Measurements from ENCODE around the gene NTNG2. TPM values are rescaled to one million over a fixed set of nuclear protein-coding genes. Genes with fewer than 3 reads are reported as not detected.

NTNG2 gene
- total RNA-seq, 1 experiment from 2014 or later: not detected

GRCh38 chr9:132200706-132201105, 38.8 kb downstream of the NTNG2 start:
- H3K4me1 Mint-ChIP-seq (ENCODE audit: insufficient read depth, unreplicated experiment): no peaks in the 10 kb centered on the region
- no TSS peak for BruUV-seq (replicated peaks)
- H3K36me3 Mint-ChIP-seq (ENCODE audit: insufficient read depth, unreplicated experiment): no peaks in the 10 kb centered on the region
- no peak overlapping the region for H3K27ac Mint-ChIP-seq (ENCODE audit: low read depth, unreplicated experiment)
- ChIA-PET POLR2A (no interaction called here), CTCF (no interaction called here)
- H3K9me3 Mint-ChIP-seq (ENCODE audit: unreplicated experiment): no peaks in the 10 kb centered on the region
- no peak overlapping the region for H3K4me3 Mint-ChIP-seq (ENCODE audit: unreplicated experiment)
- peaks cover 64% of the 10 kb centered on the region for H3K27me3 Mint-ChIP-seq (ENCODE audit: insufficient read depth, unreplicated experiment)
- intact Hi-C loops (cut with micrococcal nuclease): no loop called here
- no peak for DNase-seq (ENCODE audit: unreplicated experiment)
- no peak for TF ChIP-seq CTCF (IDR thresholded peaks at IDR 0.05; ENCODE audit: unreplicated experiment)

- intact Hi-C loops (cut with micrococcal nuclease): no loop called here
- Mint-ChIP-seq H3K27me3 (ENCODE audit: insufficient read depth, unreplicated experiment) (peaks cover 69% of the 10 kb centered on the region), H3K27ac (ENCODE audit: low read depth, unreplicated experiment) (no peak overlapping the region), H3K9me3 (ENCODE audit: unreplicated experiment) (no peaks in the 10 kb centered on the region), H3K4me3 (ENCODE audit: unreplicated experiment) (no peak overlapping the region), H3K4me1 (ENCODE audit: insufficient read depth, unreplicated experiment) (no peaks in the 10 kb centered on the region), H3K36me3 (ENCODE audit: insufficient read depth, unreplicated experiment) (no peaks in the 10 kb centered on the region)
- no peak for TF ChIP-seq CTCF (IDR thresholded peaks at IDR 0.05; ENCODE audit: unreplicated experiment)
- POLR2A ChIA-PET: no interaction called here
- CTCF ChIA-PET: no interaction called here
- no peak for DNase-seq (ENCODE audit: unreplicated experiment)
- BruUV-seq (replicated peaks): no TSS peak
These were observed 39.3 kb downstream of the NTNG2 start for GRCh38 chr9:132201139-132201538.

DNA sequence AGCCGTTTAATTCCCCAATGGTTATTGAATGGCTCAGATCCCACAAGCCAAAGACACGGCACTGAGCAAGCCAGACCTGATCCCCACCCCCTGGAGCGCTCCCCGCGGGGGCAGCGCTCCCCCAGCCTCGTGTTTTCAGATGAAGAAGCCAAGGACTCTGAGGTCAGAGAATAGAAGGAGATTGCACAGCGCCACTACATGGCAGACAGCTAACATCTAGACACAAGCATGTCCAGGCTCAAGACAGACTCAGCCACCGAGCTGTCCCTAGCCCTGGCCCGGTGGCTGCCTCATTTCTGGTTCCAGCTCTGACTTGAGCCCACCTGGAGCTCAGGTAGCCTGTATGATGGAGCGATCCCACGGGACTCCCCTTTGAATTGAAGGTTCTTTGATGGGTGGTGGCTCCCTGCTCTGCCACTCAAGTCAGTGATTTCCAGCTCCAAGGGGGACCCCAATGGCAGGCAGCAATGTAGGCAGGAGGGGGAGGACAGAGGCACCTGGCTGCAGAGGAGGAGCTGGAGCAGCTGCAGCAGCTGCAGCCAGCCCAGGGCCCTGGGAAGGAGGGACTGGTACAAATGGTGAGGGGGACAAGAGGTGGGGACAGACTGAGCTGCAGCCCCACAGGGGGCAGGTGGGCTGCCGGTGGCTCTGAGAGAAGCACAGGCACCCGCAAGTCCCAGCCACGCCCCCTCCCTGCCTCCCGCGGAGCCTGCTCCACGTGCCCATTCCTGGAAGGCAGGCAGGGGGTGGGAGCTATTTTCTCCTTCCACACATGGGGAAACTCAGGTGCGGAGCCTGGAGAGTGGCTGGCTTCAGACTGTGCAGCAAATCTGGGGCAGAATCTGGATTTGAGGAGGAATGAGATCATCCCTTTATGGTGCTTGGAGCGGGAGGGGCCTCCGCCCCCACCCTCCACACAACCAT, 40.2 kb downstream of the NTNG2 start:
- TF ChIP-seq CTCF (IDR thresholded peaks at IDR 0.05; ENCODE audit: unreplicated experiment): no peak
- POLR2A ChIA-PET: interaction anchor here (0.7 kb wide), 1 partner anchor 88 kb away, joined by 3 read pairs; no protein-coding TSS in a partner anchor
- H3K4me3 Mint-ChIP-seq (ENCODE audit: unreplicated experiment): no peak overlapping the region
- no peaks in the 10 kb centered on the region for H3K36me3 Mint-ChIP-seq (ENCODE audit: insufficient read depth, unreplicated experiment)
- intact Hi-C loops (cut with micrococcal nuclease): no loop called here
- no peak overlapping the region for H3K27ac Mint-ChIP-seq (ENCODE audit: low read depth, unreplicated experiment)
- H3K9me3 Mint-ChIP-seq (ENCODE audit: unreplicated experiment): no peaks in the 10 kb centered on the region
- no peaks in the 10 kb centered on the region for H3K4me1 Mint-ChIP-seq (ENCODE audit: insufficient read depth, unreplicated experiment)
- CTCF ChIA-PET: interaction anchor here (0.6 to 1.2 kb wide), 4 partner anchors 34 to 443 kb away, joined by 3 to 5 read pairs (median 3); no protein-coding TSS in a partner anchor
- DNase-seq (ENCODE audit: unreplicated experiment): no peak
- peaks cover 72% of the 10 kb centered on the region for H3K27me3 Mint-ChIP-seq (ENCODE audit: insufficient read depth, unreplicated experiment)
- no TSS peak for BruUV-seq (replicated peaks)

GRCh38 chr9:132204883-132205282, 43.0 kb downstream of the NTNG2 start:
- ChIA-PET CTCF (interaction anchor here (0.9 kb wide), 1 partner anchor 16 kb away, joined by 3 read pairs; no protein-coding TSS in a partner anchor), POLR2A (interaction anchor here (0.6 kb wide), 1 partner anchor 439 kb away, joined by 3 read pairs; no protein-coding TSS in a partner anchor)
- Mint-ChIP-seq H3K27ac (ENCODE audit: low read depth, unreplicated experiment) (no peak overlapping the region), H3K36me3 (ENCODE audit: insufficient read depth, unreplicated experiment) (no peaks in the 10 kb centered on the region), H3K27me3 (ENCODE audit: insufficient read depth, unreplicated experiment) (peaks cover 89% of the 10 kb centered on the region), H3K4me3 (ENCODE audit: unreplicated experiment) (no peak overlapping the region), H3K9me3 (ENCODE audit: unreplicated experiment) (no peaks in the 10 kb centered on the region), H3K4me1 (ENCODE audit: insufficient read depth, unreplicated experiment) (no peaks in the 10 kb centered on the region)
- no peak for DNase-seq (ENCODE audit: unreplicated experiment)
- no peak for TF ChIP-seq CTCF (IDR thresholded peaks at IDR 0.05; ENCODE audit: unreplicated experiment)
- BruUV-seq (replicated peaks): no TSS peak
- intact Hi-C loops (cut with micrococcal nuclease): no loop called here
